T-cell (primary cell): ENCODE results near the gene PIK3R6. TPM values are rescaled to one million over a fixed set of nuclear protein-coding genes. Genes with fewer than 3 reads are reported as not detected.

Experiments
- ATAC-seq, 4 experiments: fragments of 200-7000 bp in 3 of 4; fragments of 150-1000 bp in 1 of 4; cut with Tn5 transposase; replicated peaks in 1 of 4; 1 replicate in 3 of 4; 2 replicates in 1 of 4; pipeline ENCODE4 v1.10.0; 2021; ENCODE audit warnings: moderate library complexity in 3 of 4, mild to moderate bottlenecking in 2 of 4, moderate number of reproducible peaks in 1 of 4
- CTCF ChIA-PET, 2 donors: fragments of 300-600 bp; sonication (Branson Sonifier 250); formaldehyde crosslinking; loops; one replicate each; lab custom pipeline; 2022; ENCODE audit warnings: antibody characterized with exemption in 2 of 2; lab: Charles Lee
- POLR2A ChIA-PET, 2 donors: fragments of 300-600 bp; sonication (Branson Sonifier 250); formaldehyde crosslinking; loops; one replicate each; lab custom pipeline; 2022; ENCODE audit warnings: antibody characterized with exemption in 2 of 2; lab: Charles Lee
- DNase-seq, 35 experiments: peaks; one replicate each; pipeline versions ENCODE4 v3.0.0 to v3.0.0-alpha.2; 2013 to 2023
- H3K27ac ChIP-seq: one replicate; pipeline ENCODE4 v1.5.1; 2013; ENCODE audit warnings: low read length
- H3K27me3 ChIP-seq, 2 experiments: replicated peaks in 1 of 2; 1 replicate in 1 of 2; 2 replicates in 1 of 2; pipeline versions ENCODE4 v1.6.1 to v1.7.0; 2013; ENCODE audit warnings: low read length in 1 of 2, mixed read lengths in 1 of 2; ENCODE audit not compliant: control insufficient read depth in 2 of 2, insufficient read depth in 2 of 2; ENCODE audit errors: extremely low read depth in 1 of 2
- H3K36me3 ChIP-seq, 2 donors: 1 replicate in 1 of 2; 2 replicates in 1 of 2; pipeline versions ENCODE4 v1.6.1 to v1.7.0; 2013; ENCODE audit warnings: low read length in 1 of 2; ENCODE audit not compliant: control insufficient read depth in 2 of 2, insufficient read depth in 1 of 2; ENCODE audit errors: extremely low read depth in 1 of 2
- H3K4me1 ChIP-seq, 2 experiments: 1 replicate in 1 of 2; 2 replicates in 1 of 2; pipeline versions ENCODE4 v1.6.1 to v1.7.0; 2013; ENCODE audit warnings: low read length in 2 of 2, mixed read lengths in 1 of 2; ENCODE audit not compliant: insufficient read depth in 2 of 2, control insufficient read depth in 1 of 2; ENCODE audit errors: extremely low read depth in 1 of 2
- H3K4me3 ChIP-seq, 2 donors: 1 replicate in 1 of 2; 2 replicates in 1 of 2; pipeline versions ENCODE4 v1.5.1 to v1.7.0; 2013; ENCODE audit warnings: mild to moderate bottlenecking in 2 of 2, low read length in 1 of 2, moderate library complexity in 1 of 2; ENCODE audit not compliant: control insufficient read depth in 1 of 2; ENCODE audit errors: extremely low read depth in 1 of 2
- H3K9me3 ChIP-seq: 2 replicates; pipeline ENCODE4 v1.7.0; 2013
- H3K27ac Mint-ChIP-seq, 2 donors: one replicate each; pipeline ENCODE4 v1.8.0; 2020 to 2021; ENCODE audit warnings: mild to moderate bottlenecking in 2 of 2, mixed read lengths in 2 of 2
- H3K27me3 Mint-ChIP-seq, 2 donors: one replicate each; pipeline ENCODE4 v1.8.0; 2021 to 2022; ENCODE audit warnings: mixed read lengths in 2 of 2
- H3K36me3 Mint-ChIP-seq: one replicate; pipeline ENCODE4 v1.8.0; 2021; ENCODE audit warnings: mixed read lengths
- H3K4me1 Mint-ChIP-seq, 3 donors: one replicate each; pipeline ENCODE4 v1.8.0; 2020 to 2022; ENCODE audit warnings: mixed read lengths in 3 of 3, mild to moderate bottlenecking in 1 of 3
- H3K4me3 Mint-ChIP-seq, 3 donors: one replicate each; pipeline ENCODE4 v1.8.0; 2020 to 2022; ENCODE audit warnings: mild to moderate bottlenecking in 3 of 3, mixed read lengths in 3 of 3, moderate library complexity in 3 of 3
- H3K9me3 Mint-ChIP-seq, 3 donors: one replicate each; pipeline ENCODE4 v1.8.0; 2020 to 2022; ENCODE audit warnings: mixed read lengths in 3 of 3
- WGBS: methylation state at CpG from one replicate; pipeline ENCODE4 v1.1.5; 2013; ENCODE audit warnings: missing lambda C conversion rate; ENCODE audit not compliant: insufficient coverage; 5-methylcytosine and 5-hydroxymethylcytosine counted together
- total RNA-seq, 35 experiments: library from RNA in 6 of 35; stranded (reverse) in 6 of 35; fragments of 120-200 nt in 1 of 35; gene quantifications; one replicate each; pipeline versions ENCODE4 v1.2.1 to v1.2.4 and lab custom pipeline; 2013 to 2026

The PIK3R6 gene
- total RNA-seq (1 to 10 TPM in 2 of 5 donors, under 1 TPM in 3; 0.53 to 1.4 (median 0.72) TPM), total RNA-seq (lab: John Stamatoyannopoulos, UW) (0 to 2.6 (median 0.61) reads per million in 29 experiments)
- 0.74 TPM for total RNA-seq (2013)

GRCh38 chr17:8867361-8867981, at the start of gene PIK3R6:
PIK3R6 (minus strand) TSS chr17:8867674; CDS start chr17:8849794, 17,880 bp downstream.
- DNase-seq (peak in 3 of 35 experiments; percentile 15 to 38 (median 17)), ATAC-seq (peak; percentile 55 to 90 (median 85))
- Histone ChIP-seq H3K36me3 (no peaks in the 10 kb centered on the region), H3K27ac (no peak within 1 kb of the TSS), H3K9me3 (no peaks in the 10 kb centered on the region), H3K4me1 (peaks cover 7 to 33% of the 10 kb centered on the region in 2 experiments), H3K4me3 (peak within 1 kb of the TSS; percentile 30 to 60), H3K27me3 (peaks cover 0 to 7% of the 10 kb centered on the region in 2 experiments)
- ChIA-PET POLR2A (no interaction called here), CTCF (interaction anchor here (0.6 to 1.1 kb wide), 2 partner anchors 23 to 27 kb away, joined by 3 read pairs; no protein-coding TSS in a partner anchor)
- H3K27me3 Mint-ChIP-seq: no peaks in the 10 kb centered on the region
- H3K4me1 Mint-ChIP-seq: peaks cover 25 to 33% (median 27%) of the 10 kb centered on the region in 3 donors
- no peaks in the 10 kb centered on the region for H3K9me3 Mint-ChIP-seq
- peak within 1 kb of the TSS; percentile 78 to 90 for H3K27ac Mint-ChIP-seq
- peak within 1 kb of the TSS; percentile 68 to 77 (median 73) for H3K4me3 Mint-ChIP-seq
- H3K36me3 Mint-ChIP-seq: no peaks in the 10 kb centered on the region
- WGBS: 25% methylated on average over 5 of the region's 12 CpGs

- 100% methylated on average over 1 of the region's 7 CpGs for WGBS
- Mint-ChIP-seq H3K27me3 (no peaks in the 10 kb centered on the region), H3K27ac (peak overlapping the region; percentile 27 to 55), H3K9me3 (peaks cover 0 to 8% (median 2%) of the 10 kb centered on the region in 3 donors), H3K4me1 (peaks cover 45 to 63% (median 58%) of the 10 kb centered on the region in 3 donors), H3K4me3 (no peak overlapping the region), H3K36me3 (peaks cover 56% of the 10 kb centered on the region)
- Histone ChIP-seq H3K27ac (no peak overlapping the region), H3K4me1 (peaks cover 0 to 27% of the 10 kb centered on the region in 2 experiments), H3K9me3 (peaks cover 2% of the 10 kb centered on the region), H3K4me3 (no peak overlapping the region), H3K36me3 (peaks cover 21 to 44% of the 10 kb centered on the region in 2 donors), H3K27me3 (no peaks in the 10 kb centered on the region)
- ChIA-PET POLR2A (no interaction called here), CTCF (interaction anchor here in 1 of 2 donors (0.7 kb wide), 1 partner anchor 1093 kb away, joined by 5 read pairs; no protein-coding TSS in a partner anchor)
- ATAC-seq: no peak
- DNase-seq: no peak
Observed at GRCh38 chr17:8916466-8916865, 49.0 kb upstream of the PIK3R6 start.

GRCh38 chr17:8914554-8914953, 47.1 kb upstream of the PIK3R6 start:
- DNase-seq: no peak
- POLR2A ChIA-PET: no interaction called here
- Mint-ChIP-seq H3K9me3 (peaks cover 0 to 8% (median 2%) of the 10 kb centered on the region in 3 donors), H3K4me3 (no peak overlapping the region), H3K4me1 (peaks cover 49 to 56% (median 50%) of the 10 kb centered on the region in 3 donors), H3K36me3 (peaks cover 61% of the 10 kb centered on the region), H3K27ac (no peak overlapping the region), H3K27me3 (no peaks in the 10 kb centered on the region)
- Histone ChIP-seq H3K36me3 (peaks cover 26 to 63% of the 10 kb centered on the region in 2 donors), H3K4me3 (no peak overlapping the region), H3K27ac (no peak overlapping the region), H3K9me3 (peaks cover 2% of the 10 kb centered on the region), H3K4me1 (peaks cover 0 to 30% of the 10 kb centered on the region in 2 experiments), H3K27me3 (no peaks in the 10 kb centered on the region)
- WGBS: 94% methylated on average over 8 of the region's 8 CpGs
- no peak for ATAC-seq
- CTCF ChIA-PET: interaction anchor here in 1 of 2 donors (0.7 kb wide), 1 partner anchor 39 kb away, joined by 3 read pairs; no protein-coding TSS in a partner anchor

- CTCF ChIA-PET: no interaction called here
- POLR2A ChIA-PET: no interaction called here
- H3K27ac Mint-ChIP-seq: no peak overlapping the region
- peaks cover 0 to 30% of the 10 kb centered on the region in 2 experiments for H3K4me1 ChIP-seq
- H3K27ac ChIP-seq: no peak overlapping the region
- 100% methylated on average over 3 of the region's 4 CpGs for WGBS
- no peaks in the 10 kb centered on the region for H3K27me3 Mint-ChIP-seq
- H3K4me3 ChIP-seq: no peak overlapping the region
- H3K36me3 Mint-ChIP-seq: peaks cover 57% of the 10 kb centered on the region
- H3K9me3 ChIP-seq: no peaks in the 10 kb centered on the region
- DNase-seq (no peak), ATAC-seq (no peak)
- H3K36me3 ChIP-seq: peaks cover 29 to 67% of the 10 kb centered on the region in 2 donors
- no peaks in the 10 kb centered on the region for H3K27me3 ChIP-seq
- H3K9me3 Mint-ChIP-seq: peaks cover 0 to 3% (median 2%) of the 10 kb centered on the region in 3 donors
- peaks cover 42 to 50% (median 43%) of the 10 kb centered on the region in 3 donors for H3K4me1 Mint-ChIP-seq
- no peak overlapping the region for H3K4me3 Mint-ChIP-seq
Observed at GRCh38 chr17:8913879-8914278, 46.4 kb upstream of the PIK3R6 start.

GRCh38 chr17:8913091-8913490, 45.6 kb upstream of the PIK3R6 start:
- no peak for ATAC-seq
- Mint-ChIP-seq H3K27ac (peak overlapping the region; percentile 11 to 75), H3K4me1 (peaks cover 39 to 47% (median 39%) of the 10 kb centered on the region in 3 donors), H3K27me3 (no peaks in the 10 kb centered on the region), H3K36me3 (peaks cover 57% of the 10 kb centered on the region), H3K4me3 (no peak overlapping the region), H3K9me3 (peaks cover 0 to 1% (median 0%) of the 10 kb centered on the region in 3 donors)
- Histone ChIP-seq H3K27me3 (no peaks in the 10 kb centered on the region), H3K27ac (no peak overlapping the region), H3K36me3 (peaks cover 33 to 70% of the 10 kb centered on the region in 2 donors), H3K9me3 (no peaks in the 10 kb centered on the region), H3K4me3 (no peak overlapping the region), H3K4me1 (peaks cover 0 to 30% of the 10 kb centered on the region in 2 experiments)
- WGBS: 100% methylated on average over 3 of the region's 6 CpGs
- ChIA-PET POLR2A (interaction anchor here in 1 of 2 donors (0.6 kb wide), 1 partner anchor 1647 kb away, joined by 4 read pairs; no protein-coding TSS in a partner anchor), CTCF (no interaction called here)
- no peak for DNase-seq
